ENCODE measurements around the gene MORN1.
A peak's percentile ranks its signal among the peaks of the same experiment; 100 is the strongest.
"Not testable (repeated sequence)": the region's sequence is repeated elsewhere in the genome, so short reads cannot be mapped to it uniquely, and the experiment has no call there.

The MORN1 gene

DNA sequence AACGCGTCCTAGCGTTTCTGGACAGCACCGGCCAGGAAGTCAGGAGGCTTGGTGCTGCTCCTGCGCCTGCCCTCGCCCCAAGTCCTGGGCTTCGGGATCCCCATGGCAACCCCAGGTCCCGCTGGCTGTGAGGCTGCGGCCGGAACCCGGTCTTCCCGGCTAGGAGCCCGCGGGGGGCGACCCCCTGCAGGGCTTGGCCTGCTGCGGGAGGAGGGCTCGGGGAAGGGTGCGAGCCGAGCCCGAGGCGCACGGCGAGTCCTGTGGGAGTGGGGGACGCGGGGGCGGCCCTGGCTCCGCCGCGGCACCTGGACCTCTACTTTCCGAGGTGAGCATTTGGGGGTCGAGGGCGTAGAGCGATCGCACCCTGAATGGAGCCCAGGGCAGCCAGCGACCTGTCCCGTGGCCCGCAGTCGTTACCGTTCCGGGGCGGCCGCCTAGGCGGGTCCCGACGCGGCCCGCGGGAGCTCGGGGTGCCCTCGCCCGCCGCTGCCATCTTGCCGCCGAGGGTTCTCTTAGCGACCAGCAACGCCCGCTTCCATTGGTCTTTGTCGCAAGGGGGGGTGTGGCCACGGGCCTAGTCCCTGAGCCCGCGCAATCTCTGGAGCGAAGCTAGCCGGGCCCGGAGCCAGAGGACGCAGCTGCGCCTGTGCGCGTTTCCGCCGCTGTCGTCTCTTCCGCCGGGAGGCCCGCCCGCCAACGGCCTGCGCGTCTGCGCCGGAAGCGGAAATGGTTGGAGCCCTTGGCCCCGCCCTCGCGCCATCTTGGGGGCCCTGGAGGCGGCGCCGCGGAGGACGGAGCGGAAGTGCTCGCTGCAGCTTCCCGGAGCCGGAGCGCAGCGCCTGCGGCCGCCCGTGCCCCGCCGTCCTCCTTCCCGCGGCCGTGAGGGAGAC, at the start of gene MORN1, which contains the start of gene RER1:
MORN1 (minus strand) TSS at position 514 of the 890 bp plus-strand sequence; CDS start at position 493, 21 bp downstream.
RER1 (plus strand) TSS at position 801 of the 890 bp plus-strand sequence. CDS start 3,950 bp downstream, outside the sequence.
- peak; percentile 99 for DNase-seq (ENCODE audit: low spot score)

DNA sequence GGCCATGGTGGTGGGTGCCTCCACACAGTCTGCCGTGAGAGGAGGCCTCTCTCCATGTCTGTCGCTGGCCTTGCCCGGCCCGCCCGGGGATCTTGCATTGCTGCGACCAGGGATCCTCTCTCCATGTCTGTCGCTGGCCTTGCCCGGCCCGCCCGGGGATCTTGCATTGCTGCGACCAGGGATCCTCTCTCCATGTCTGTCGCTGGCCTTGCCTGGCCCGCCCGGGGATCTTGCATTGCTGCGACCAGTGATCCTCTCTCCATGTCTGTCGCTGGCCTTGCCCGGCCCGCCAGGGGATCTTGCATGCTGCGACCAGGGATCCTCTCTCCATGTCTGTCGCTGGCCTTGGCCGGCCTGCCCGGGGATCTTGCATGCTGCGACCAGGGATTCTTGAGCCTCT, 49.0 kb upstream of the MORN1 start:
- not testable (repeated sequence) for DNase-seq (ENCODE audit: low spot score)

DNA sequence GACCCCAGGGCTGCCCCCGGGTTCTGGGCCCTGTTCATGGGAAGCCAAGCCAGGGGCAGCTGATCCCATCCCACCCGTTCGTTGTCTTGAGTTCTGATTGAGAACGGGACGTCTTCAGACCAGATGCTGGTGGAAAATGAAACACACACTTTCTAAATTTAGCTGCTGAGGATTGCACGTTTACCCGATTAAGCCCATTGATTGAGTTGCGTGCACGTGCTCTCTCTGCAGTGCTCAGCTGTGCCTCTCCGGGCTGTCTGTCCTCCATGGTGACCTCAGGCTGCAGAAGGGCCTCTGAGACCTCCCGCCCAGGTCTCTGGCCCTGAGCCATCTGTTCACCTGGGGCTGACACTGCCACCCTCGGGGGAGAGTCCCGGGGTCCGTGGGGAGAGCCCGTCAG, 48.0 kb upstream of the MORN1 start:
- no peak for DNase-seq (ENCODE audit: low spot score)

DNA sequence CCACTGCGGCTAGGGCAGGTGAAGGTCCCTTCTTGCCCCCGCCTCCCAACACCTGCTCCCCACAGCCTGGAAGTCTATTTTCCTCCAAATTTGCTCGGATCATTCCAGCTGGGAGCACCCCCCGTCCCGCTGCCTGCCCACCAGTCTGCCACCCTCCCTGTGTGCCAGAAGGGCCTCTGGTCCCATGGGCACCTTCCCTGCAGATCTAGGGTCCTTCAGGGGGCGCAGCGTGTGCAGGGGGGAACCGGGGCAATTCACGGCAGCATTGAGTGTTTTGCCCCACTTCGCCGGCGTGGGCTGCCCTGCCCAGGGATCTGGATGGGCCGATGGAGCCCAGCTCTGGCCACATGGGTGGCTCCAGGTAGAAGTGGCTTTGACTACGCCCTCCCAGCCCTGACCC, 47.3 kb upstream of the MORN1 start:
- DNase-seq (ENCODE audit: low spot score) = no peak

DNA sequence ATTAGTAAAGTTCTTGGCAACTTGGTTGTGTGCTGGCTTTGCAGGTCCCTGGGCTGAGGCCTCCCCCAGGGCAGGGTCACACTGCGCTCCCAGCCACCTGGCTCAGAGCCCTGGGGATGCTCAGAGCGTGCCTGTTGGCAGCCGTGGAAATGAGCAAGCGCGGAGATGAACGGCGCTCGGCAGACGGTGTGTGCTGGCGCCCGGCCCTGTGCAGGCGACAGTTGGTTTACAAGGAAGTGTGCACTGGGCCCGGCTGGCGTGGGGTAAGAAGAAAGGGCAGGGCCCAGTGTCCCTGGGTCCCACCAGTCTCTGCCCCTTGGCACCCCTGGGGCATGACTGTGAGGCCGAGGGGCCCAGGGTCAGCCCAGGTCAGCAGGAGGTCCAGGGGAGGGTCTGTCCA, 46.7 kb upstream of the MORN1 start:
- DNase-seq (ENCODE audit: low spot score) = no peak

DNA sequence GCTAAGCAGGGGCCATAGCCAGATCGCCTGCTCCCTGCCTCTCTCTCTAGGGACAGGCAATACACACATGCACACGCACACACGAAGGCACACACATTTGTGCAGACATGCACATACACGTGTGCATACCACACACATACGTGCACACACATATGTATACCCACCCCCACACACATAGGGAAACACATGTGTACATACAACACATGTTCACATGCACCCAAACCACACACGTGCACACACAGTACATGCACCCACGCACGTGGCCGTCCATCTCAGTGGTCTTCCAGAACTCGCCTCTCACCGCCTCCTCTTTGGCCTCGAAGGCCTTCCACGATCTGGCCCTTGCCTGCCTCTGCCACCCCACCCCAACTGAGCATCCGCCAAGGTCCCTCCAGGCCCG, 46.3 kb upstream of the MORN1 start:
- no peak for DNase-seq (ENCODE audit: low spot score)

DNA sequence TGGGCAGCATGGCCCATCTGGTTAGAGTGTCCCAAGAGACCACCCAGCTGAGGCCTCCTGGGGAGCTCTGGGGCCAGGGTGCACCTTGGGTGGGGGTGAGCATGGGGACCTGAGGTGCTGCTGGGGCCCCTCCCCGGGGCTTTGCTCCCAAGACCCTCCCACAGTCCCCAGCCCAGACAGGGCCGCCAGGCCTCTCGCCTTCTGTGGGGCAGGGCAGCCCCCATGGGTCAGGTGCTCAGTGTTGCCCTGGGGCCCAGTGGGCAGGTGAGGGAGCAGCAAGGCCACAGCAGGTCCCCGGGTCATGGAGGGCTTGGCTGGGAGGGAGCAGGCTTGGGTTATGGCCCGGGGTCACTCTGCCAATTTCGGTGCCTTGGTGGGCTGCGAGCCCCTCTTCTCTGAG, 45.5 kb upstream of the MORN1 start:
- no peak for DNase-seq (ENCODE audit: low spot score)

DNA sequence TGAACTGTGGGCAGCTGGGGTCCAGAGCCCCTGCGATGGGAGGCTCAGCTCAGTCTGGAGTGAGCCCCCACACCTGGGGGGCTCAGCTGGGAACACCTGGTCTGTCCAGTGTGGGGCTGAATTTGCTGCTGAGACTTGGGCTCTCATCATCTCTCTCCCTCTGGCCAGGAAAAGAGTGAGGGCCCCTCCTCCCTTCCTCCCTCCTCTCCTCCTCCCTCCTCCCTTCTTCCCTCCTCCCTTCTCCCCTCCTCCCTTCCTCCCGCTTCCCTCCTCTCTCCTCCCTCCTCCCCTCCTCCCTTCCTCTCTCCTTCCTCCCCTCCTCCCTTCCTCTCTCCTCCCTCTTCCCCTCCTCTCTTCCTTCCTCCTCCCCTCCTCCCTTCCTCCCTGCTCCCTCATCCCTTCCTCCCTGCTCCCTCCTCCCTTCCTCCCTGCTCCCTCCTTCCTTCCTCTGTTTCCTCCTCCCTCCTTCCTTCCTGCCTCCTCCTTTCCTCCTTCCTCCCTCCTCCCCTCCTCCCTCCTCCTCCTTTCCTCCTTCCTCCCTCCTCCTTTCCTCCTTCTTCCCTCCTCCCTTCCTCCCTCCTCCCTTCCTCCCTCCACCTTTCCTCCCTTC, 44.5 kb upstream of the MORN1 start:
- DNase-seq (ENCODE audit: low spot score) = no peak

DNA sequence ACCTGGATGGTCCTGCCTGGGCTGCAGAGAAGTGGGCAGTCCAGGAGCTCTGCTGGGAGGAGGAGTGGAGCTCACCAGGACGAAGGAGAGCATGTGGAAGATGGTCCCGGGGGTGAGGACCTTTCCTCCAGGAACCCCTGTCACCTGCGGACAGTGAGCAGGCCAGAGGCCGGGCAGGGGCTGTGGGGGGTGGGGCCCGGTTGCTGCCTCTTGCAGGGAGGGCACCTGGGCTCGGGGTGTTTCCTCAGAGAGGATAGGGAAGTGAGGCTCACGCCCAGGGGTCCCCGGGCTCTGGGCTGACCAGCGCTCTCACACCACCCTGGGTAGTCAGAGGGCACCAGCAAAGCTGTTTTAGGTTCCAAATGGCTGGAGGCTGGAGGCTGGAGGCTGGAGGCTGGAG, 43.7 kb upstream of the MORN1 start:
- no peak for DNase-seq (ENCODE audit: low spot score)

DNA sequence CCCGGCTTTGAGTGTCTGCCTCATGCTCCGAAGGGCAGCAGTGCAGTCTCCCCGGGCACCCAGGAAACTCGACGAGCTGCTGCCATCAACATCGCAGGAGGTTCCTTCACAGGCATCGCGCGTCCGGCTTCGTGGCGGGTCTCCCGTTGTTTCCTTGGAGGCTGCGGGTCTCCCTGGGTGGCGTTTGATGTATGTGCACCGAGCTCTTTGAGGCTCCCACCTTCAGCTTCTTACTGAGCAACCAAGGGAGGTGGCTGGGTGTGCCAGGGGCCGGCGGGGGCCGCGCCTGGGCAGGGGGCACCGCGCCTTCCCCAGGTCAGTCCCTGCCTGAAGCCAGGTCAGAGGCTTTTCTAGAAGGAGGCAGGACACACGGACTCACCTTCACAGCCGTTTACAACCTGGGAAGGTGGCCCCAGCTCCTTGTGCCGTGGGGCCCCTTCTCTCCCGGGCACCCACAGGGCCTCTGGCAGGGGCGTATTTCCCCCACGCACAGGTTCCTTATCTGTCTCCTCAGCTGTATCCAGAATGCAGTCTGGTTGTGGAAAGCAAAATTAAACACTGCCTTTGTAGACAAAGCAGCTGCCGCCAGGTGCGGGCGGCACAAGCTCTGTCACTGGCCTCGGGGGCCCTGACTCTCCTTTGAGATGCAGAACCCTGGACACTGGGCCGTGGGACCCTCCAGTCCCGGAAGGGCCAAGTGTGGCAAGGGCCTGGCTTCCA, 42.7 kb upstream of the MORN1 start:
- no peak for DNase-seq (ENCODE audit: low spot score)

DNA sequence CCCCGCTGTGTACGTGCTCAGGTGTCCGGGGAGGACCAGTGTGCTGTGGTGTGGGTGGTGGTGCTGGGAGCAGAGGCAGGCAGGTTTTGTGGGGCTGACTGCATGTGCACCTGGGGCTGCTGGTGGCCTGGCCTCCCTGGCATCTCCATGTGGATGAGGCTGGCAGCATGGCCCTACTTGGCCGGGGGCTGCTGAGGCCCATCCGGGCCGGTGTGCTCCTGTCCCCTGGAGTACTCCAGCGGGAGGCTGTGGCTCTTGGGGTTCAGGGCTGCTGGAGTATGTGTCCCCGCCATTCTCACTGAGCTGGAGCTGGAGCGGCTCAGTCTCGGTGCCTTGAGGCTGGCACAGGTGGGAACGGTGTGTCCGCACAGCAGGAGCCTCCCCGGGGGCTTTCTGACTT, 41.8 kb upstream of the MORN1 start:
- DNase-seq (ENCODE audit: low spot score) = no peak

DNA sequence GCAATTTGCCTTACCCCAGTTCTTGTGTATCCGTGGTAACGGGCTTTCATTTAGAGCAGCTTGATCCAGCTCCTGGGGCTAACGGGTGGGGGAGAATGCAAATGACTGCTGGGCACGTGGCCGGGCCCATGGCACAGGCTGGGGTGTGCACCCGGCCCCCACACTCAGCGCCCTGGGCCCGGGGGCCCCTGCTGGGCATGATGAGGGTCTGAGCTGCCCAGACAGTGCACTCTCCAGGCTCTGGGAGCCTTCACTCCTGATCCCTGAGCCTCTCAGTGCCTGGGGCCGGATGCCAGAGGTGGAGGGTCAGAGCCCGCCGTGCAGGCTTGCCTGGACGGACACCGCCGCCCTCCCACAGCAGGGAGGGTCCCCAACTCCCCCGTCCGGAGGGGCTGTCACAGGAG, 41.1 kb upstream of the MORN1 start:
- DNase-seq (ENCODE audit: low spot score) = no peak

DNA sequence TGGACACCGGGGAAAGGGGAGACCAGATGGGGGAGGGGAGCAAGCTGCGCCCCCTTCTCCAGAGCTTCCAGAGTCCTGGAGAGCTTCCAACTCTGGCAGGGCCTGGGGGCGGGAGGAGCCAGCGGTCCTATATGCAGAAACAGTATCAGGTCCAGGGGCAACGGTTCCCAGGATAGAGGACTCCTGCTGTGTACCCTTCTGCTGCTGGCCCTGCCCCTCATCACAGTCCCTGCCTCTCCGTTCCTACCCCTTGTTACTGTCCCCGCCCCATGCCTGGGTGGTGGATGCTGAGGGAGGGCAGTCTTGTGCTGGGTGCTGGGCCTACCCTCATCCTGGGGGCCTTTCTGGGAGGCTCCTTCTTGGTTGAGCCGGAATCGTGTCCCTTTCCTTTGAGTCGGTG, 40.2 kb upstream of the MORN1 start:
- no peak for DNase-seq (ENCODE audit: low spot score)

DNA sequence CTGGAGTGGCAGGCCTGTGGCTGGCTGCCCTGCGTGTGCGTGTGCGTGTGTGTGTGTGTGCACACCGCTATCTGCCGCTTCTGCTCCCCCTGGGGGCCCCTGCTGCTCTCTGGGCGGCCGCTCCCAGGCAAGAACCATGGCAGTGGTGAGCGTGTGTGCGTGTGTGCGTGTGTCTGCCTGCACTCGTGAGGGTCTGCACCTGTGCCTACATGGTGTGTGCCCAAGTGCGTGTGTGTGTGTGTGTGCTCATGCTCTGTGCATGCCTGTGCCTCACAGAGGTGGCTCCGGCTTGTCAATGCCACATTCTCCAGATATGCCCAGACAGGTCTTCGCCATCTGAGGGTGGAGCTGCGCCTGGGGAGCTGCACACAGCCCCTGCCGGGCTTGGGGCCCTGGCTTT, 39.7 kb upstream of the MORN1 start:
- DNase-seq (ENCODE audit: low spot score) = no peak

DNA sequence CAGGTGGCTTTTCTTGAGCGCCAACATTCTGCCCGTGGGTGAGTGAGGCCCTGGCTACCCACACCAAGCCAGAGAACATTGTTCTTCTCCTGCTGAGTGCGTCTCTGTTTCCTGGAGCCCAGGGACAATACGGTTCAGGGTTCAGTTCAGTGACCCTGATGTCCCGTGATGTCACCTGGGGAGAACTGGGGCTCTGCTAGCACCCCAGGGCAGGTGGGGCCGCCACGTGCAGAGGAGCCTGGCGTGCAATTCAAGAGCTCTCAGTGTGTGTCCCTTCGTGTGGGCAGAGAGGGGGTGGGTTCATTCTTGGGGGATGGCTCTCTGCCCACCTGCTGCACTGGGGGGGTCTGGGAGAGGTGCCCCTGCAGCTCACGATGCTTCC, 39.2 kb upstream of the MORN1 start:
- no peak for DNase-seq (ENCODE audit: low spot score)

DNA sequence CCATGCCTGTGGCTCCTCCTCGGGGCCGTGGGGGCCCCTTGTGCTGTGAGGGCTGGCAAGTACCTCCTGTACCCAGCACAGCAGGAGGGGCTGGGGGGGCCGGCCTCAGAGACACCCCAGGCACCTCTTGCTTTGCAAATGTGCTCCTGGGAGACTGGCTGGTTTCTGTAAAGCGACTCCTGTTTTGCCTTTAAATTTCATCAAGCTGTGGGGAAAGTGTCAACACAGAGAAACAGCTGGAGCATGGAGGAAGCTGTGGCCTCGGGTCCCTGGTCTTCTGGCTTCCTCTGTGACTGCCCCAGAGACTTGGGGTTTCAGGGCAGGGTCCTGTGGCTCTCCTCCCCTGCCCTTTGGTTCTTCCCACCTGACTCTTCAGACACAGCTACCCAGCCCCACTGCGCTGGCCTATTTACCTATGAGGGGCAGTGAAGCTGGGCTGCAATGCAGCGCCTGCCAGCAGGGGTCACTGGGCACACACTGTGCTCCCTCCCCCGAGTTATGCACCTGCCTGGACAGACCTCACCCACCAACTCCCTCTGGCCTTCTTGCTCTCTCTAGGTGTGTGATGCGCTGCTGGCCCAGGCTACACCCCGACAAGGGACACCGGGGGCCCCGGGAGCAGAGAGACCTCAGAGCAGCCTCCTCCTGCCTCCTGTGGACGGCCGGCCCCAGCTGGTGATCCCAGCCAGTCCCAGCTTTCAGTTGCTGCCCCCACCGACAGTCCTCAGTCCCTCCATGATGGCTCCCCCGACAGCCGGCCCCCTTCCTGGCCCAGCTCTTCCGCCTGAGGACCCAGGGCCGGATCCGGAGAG, 38.6 kb upstream of the MORN1 start:
- no peak for DNase-seq (ENCODE audit: low spot score)

DNA sequence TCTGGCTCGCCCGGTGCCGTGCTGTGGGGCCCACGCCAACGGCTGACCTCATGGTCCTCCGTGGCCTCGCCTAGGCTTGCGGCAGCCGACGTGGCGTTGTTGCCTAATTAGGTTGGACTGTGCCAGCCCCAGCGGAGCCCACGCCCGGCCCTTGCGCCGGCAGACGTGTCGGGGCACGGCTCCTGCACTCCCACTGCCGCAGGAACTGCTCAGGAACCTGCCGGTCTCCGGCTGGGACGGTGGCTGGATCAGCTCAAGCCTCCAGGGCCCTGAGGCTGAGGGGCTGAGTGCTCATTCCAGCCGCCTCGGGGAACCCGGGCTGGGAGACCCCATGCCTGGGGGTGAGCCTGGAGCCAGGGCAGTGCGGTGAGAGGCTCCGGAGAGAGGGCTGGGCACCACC, 37.1 kb upstream of the MORN1 start:
- no peak for DNase-seq (ENCODE audit: low spot score)

DNA sequence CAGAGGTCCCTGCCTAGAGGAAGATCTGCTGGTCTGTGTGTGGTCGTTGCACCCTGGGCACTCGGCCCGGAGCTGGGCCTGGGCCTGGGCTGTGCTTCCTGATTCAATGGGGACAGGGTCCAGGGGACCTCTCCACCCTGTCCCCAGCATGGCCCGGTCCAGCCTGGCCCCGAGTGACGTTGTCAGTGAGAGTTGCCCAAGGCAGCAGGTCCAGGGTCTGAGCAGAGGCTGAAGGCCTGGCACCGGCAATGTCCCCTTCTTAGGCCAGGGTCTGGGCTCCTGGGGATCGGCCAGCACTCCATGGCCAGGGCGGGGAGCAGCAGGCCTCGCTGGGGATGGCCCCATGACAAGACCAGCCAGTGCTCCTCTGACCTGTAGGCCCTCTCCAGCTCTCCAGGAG, 36.6 kb upstream of the MORN1 start:
- DNase-seq (ENCODE audit: low spot score) = no peak

DNA sequence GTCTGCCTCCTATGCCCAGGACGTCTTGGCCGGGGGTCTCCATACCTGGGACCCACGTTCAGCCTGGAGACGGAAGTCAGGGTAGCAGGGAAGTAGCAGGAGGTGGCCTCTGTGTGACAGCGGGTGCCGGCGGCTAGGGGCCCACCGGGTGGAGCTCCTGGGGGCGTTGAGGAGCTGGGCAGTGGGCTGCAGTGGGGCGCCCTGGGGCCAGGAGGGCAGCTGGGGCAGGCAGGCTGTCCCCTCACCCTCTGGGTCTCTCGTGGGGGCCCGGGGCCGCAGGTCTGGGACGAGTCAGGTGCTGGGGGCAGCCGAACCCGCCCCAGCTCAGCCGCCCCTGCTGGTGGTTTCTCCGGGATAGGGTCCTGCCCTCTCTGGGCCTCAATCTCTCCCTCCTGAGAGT, 35.7 kb upstream of the MORN1 start:
- no peak for DNase-seq (ENCODE audit: low spot score)

DNA sequence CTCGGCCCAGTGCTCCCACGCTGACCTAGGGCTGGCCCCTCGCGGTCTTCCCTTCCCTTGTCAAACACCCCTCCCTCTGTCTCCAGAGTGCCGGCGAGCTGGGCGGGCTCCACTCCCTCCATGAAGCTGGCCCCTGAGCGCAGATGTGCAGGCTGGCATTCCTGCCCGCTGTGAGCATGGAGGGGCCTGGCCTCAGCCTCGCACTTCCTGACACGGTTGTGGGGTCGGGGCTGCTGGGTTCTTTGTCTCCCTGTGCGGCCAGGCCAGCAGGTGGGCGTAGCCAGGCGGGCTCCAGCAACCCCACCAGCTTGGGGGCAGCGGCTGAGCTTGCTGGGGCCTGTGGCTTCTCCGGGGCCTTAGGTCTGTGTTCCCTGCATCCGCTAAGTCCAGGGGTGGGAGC, 35.2 kb upstream of the MORN1 start:
- no peak for DNase-seq (ENCODE audit: low spot score)

DNA sequence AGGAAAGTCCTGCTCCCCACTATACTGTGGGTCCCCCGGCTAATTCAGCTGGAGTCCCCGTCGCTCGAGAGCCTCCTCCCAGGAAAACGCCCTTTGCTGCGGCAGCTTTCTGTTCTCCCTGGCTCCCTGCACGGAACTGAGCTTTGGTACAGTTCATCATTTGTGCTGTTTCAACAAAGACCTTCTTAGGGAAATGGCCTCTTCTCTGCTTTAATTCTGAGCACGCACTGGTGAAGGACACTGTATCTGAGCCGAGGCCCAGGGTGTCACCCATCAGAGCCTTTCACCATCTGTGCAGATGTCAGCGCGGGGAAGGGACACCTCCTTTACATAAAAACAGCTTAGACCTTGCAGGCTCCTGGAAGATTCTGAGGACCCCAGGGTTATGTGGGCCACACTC, 34.5 kb upstream of the MORN1 start:
- no peak for DNase-seq (ENCODE audit: low spot score)

DNA sequence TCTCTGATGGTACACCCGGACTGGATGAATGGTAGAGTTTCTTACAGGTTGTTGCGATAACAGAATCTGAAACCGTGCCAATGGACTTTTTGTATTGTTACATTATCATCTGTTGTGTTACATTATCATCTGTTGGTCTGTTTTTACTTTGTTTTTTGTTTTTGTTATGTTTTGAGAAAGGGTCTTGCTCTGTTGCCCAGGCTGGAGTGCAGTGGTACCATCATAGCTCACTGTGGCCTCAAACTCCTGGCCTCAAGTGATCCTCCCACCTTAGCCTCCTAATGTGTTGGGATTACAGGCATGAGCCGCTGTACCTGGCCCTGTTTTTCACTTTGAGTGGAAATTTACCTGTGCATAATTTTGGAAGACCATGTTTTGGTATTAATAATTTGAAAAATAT, 31.2 kb upstream of the MORN1 start:
- DNase-seq (ENCODE audit: low spot score) = no peak

All from GM03348 (cell line).